ENCODE data around the gene KRTAP4-7. TPM values are rescaled to one million over a fixed set of nuclear protein-coding genes. Genes with fewer than 3 reads are reported as not detected.

Gene KRTAP4-7
- total RNA-seq, 1 experiment from 2014 or later, result not detected

DNA sequence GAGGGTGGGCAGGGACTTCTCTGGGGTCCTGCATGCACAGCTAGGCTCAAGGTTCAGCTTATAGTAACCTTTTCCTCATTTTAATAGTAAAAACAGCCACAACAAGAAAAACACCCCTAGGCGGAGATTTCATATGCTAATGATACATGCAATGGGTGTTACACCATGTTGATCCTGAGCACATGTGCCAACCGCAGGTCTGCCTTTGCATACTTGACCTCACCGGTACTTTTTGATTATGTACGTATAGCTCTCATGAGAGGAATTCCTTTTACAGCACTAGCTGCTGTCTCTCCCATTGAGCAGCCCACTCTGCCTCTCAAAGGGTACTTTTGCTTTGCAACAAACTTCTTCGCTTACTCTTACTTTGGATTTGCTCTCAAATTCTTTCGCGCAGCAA is 12.1 kb downstream of the KRTAP4-7 start:
- no TSS peak for BruUV-seq (replicated peaks)
- in situ Hi-C loops (cut with HindIII; ENCODE audit: low pct_unique_long_range_greater_than_20kb, low sequenced_read_pairs), result no loop called here

DNA sequence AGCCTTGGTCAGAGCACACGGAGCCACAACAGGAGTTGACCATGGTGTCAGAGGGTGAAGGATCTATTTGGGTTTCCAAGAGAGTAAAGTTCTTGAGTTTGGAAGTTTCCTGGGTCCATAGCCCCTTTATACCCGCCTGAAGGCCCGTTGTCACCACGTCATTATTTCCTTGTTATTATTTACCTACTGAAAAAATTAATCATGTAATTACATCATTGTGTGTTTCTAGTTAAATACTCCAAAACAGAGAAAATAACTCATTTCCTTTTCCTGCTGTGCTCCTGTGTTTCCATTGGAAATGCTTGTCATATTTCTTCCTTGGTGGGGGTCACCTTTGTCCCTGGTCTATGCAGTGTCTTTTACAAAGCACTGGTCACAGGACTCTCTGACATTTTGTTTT is 14.1 kb downstream of the KRTAP4-7 start, which contains the start of gene KRTAP4-8:
KRTAP4-8 (minus strand) TSS at position 101 of the 400 bp plus-strand sequence; CDS start at position 43, 58 bp downstream.
- intact Hi-C loops (cut with micrococcal nuclease; ENCODE audit: unreplicated experiment) (no loop called here), in situ Hi-C loops (cut with HindIII; ENCODE audit: low pct_unique_long_range_greater_than_20kb, low sequenced_read_pairs) (no loop called here)
- BruUV-seq (replicated peaks), result no TSS peak
- no peak for TF ChIP-seq SIN3A (IDR thresholded peaks at IDR 0.05; ENCODE audit: borderline replicate concordance, insufficient read depth, low read depth, low read length)
- no peak for TF ChIP-seq POLR2AphosphoS5 (IDR thresholded peaks at IDR 0.05; ENCODE audit: low read depth, low read length)
- TF ChIP-seq TCF7L2 (IDR thresholded peaks at IDR 0.05; ENCODE audit: low read depth, low read length), result no peak
- TF ChIP-seq, protein P1, sequence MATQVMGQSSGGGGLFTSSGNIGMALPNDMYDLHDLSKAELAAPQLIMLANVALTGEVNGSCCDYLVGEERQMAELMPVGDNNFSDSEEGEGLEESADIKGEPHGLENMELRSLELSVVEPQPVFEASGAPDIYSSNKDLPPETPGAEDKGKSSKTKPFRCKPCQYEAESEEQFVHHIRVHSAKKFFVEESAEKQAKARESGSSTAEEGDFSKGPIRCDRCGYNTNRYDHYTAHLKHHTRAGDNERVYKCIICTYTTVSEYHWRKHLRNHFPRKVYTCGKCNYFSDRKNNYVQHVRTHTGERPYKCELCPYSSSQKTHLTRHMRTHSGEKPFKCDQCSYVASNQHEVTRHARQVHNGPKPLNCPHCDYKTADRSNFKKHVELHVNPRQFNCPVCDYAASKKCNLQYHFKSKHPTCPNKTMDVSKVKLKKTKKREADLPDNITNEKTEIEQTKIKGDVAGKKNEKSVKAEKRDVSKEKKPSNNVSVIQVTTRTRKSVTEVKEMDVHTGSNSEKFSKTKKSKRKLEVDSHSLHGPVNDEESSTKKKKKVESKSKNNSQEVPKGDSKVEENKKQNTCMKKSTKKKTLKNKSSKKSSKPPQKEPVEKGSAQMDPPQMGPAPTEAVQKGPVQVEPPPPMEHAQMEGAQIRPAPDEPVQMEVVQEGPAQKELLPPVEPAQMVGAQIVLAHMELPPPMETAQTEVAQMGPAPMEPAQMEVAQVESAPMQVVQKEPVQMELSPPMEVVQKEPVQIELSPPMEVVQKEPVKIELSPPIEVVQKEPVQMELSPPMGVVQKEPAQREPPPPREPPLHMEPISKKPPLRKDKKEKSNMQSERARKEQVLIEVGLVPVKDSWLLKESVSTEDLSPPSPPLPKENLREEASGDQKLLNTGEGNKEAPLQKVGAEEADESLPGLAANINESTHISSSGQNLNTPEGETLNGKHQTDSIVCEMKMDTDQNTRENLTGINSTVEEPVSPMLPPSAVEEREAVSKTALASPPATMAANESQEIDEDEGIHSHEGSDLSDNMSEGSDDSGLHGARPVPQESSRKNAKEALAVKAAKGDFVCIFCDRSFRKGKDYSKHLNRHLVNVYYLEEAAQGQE (IDR thresholded peaks at IDR 0.05; ENCODE audit: insufficient read depth in 1 of 2, low read depth in 2 of 2, low read length in 1 of 2), result no peak
- TF ChIP-seq, protein P2, sequence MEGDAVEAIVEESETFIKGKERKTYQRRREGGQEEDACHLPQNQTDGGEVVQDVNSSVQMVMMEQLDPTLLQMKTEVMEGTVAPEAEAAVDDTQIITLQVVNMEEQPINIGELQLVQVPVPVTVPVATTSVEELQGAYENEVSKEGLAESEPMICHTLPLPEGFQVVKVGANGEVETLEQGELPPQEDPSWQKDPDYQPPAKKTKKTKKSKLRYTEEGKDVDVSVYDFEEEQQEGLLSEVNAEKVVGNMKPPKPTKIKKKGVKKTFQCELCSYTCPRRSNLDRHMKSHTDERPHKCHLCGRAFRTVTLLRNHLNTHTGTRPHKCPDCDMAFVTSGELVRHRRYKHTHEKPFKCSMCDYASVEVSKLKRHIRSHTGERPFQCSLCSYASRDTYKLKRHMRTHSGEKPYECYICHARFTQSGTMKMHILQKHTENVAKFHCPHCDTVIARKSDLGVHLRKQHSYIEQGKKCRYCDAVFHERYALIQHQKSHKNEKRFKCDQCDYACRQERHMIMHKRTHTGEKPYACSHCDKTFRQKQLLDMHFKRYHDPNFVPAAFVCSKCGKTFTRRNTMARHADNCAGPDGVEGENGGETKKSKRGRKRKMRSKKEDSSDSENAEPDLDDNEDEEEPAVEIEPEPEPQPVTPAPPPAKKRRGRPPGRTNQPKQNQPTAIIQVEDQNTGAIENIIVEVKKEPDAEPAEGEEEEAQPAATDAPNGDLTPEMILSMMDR (IDR thresholded peaks at IDR 0.05), result no peak
- no peak within 1 kb of the TSS for H3K4me3 ChIP-seq (ENCODE audit: low read depth in 2 of 2, low read length in 2 of 2)
- H3K4me1 ChIP-seq (ENCODE audit: control insufficient read depth, insufficient read depth, low read length), result no peaks in the 10 kb centered on the region
- POLR2A ChIA-PET, result no interaction called here
- H3K27ac ChIP-seq (ENCODE audit: low read length), result no peak within 1 kb of the TSS
- no peaks in the 10 kb centered on the region for H3K9me3 ChIP-seq (ENCODE audit: control insufficient read depth, insufficient read depth, low read depth, low read length)
- DNase-seq (ENCODE audit: low read depth, low spot score), result no peak
- H3K27me3 ChIP-seq (ENCODE audit: control insufficient read depth, insufficient read depth, low read length), result no peaks in the 10 kb centered on the region
- CTCF ChIA-PET, result no interaction called here
- no peak for ATAC-seq
- H3K36me3 ChIP-seq (ENCODE audit: control insufficient read depth, insufficient read depth, low read length), result no peaks in the 10 kb centered on the region

More for the DNA sequence above, 12.1 kb downstream of the KRTAP4-7 start:
- ATAC-seq (no peak), DNase-seq (ENCODE audit: low read depth, low spot score) (no peak)
- no peaks in the 10 kb centered on the region for H3K4me1 ChIP-seq (ENCODE audit: control insufficient read depth, insufficient read depth, low read length)
- no peak overlapping the region for H3K27ac ChIP-seq (ENCODE audit: low read length)
- CTCF ChIA-PET, result no interaction called here
- TF ChIP-seq, protein P1 (IDR thresholded peaks at IDR 0.05; ENCODE audit: insufficient read depth in 1 of 2, low read depth in 2 of 2, low read length in 1 of 2), result no peak
- TF ChIP-seq POLR2AphosphoS5 (IDR thresholded peaks at IDR 0.05; ENCODE audit: low read depth, low read length), result no peak
- TF ChIP-seq, protein P2 (IDR thresholded peaks at IDR 0.05), result no peak
- no peak for TF ChIP-seq TCF7L2 (IDR thresholded peaks at IDR 0.05; ENCODE audit: low read depth, low read length)
- no peak for TF ChIP-seq SIN3A (IDR thresholded peaks at IDR 0.05; ENCODE audit: borderline replicate concordance, insufficient read depth, low read depth, low read length)
- no peaks in the 10 kb centered on the region for H3K36me3 ChIP-seq (ENCODE audit: control insufficient read depth, insufficient read depth, low read length)
- no peak overlapping the region for H3K4me3 ChIP-seq (ENCODE audit: low read depth in 2 of 2, low read length in 2 of 2)
- intact Hi-C loops (cut with micrococcal nuclease; ENCODE audit: unreplicated experiment), result no loop called here
- H3K9me3 ChIP-seq (ENCODE audit: control insufficient read depth, insufficient read depth, low read depth, low read length), result no peaks in the 10 kb centered on the region
- POLR2A ChIA-PET, result no interaction called here
- H3K27me3 ChIP-seq (ENCODE audit: control insufficient read depth, insufficient read depth, low read length), result no peaks in the 10 kb centered on the region

Data from Panc1 (cell line).